ENCODE data around the gene MCC. TPM values are rescaled to one million over a fixed set of nuclear protein-coding genes. Genes with fewer than 3 reads are reported as not detected.

The MCC gene
- total and polyA plus RNA-seq, 2 of the 4 experiments (the other 2 are of a cell fraction), result 5.0 to 20.6 TPM

DNA sequence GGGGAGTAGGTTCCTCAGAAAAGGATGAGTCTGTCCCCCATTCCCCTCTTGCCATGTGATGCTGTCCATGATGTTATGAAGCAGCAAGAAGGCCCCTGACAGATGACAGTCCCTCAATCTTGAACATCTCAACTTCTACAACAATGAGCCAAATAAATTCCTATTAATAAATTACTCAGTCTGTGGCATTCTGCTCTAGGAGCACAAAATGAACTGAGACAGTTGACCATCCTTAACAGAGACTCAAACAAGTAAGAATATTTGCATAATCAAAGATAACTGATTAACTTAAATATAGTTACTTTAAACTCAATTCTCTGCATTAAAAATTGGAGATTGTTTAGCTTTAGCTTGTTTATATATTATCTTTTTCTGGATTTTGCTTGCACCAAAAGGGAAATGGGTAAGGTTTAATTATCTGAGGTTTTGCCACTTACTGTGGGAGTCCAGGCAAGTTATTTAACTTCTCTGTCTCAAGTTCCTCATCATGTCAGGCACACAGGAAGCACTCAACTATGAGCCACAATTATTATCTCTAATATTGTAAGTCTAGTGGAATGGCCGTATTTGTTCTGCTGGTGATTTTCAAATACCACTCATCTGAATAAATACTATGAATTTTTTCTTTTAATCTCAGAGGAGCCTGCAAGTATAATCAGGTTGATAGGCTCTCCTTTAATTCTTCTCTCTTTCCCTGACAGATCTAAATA is 216.4 kb downstream of the MCC start:
- no peak for ATAC-seq (ENCODE audit: low read depth)
- H2BK20ac ChIP-seq (ENCODE audit: low read depth, low read length), result no peak overlapping the region
- H2BK5ac ChIP-seq (ENCODE audit: low read depth, low read length, poor library complexity, severe bottlenecking), result no peak overlapping the region
- no peak overlapping the region for H3K27ac ChIP-seq (ENCODE audit: insufficient read depth, low read length)
- no peak overlapping the region for H3K4ac ChIP-seq (ENCODE audit: low read depth, low read length)
- POLR2A ChIA-PET (ENCODE audit: unreplicated experiment), result no interaction called here
- intact Hi-C loops (cut with micrococcal nuclease), result loop anchor here (5.0 kb wide), 1 partner anchor 205 kb away; no protein-coding TSS in a partner anchor
- CTCF ChIA-PET, result no interaction called here
- H3K9ac ChIP-seq (ENCODE audit: low read depth, low read length), result no peak overlapping the region
- peak overlapping the region; percentile 65; the same call in 1 of the 2 replicates for H3K18ac ChIP-seq (ENCODE audit: low read depth, low read length)
- peak overlapping the region; percentile 40; the same call in 1 of the 3 replicates for H2BK15ac ChIP-seq (ENCODE audit: low read depth, low read length)
- H3K4me2 ChIP-seq (ENCODE audit: low read depth, low read length), result no peak overlapping the region
- H3K9me3 ChIP-seq (ENCODE audit: control insufficient read depth, insufficient read depth, low read length), result no peaks in the 10 kb centered on the region
- H4K5ac ChIP-seq (ENCODE audit: low read depth, low read length), result peak overlapping the region; percentile 72; the same call in 1 of the 2 replicates
- no peak overlapping the region for H4K91ac ChIP-seq (ENCODE audit: insufficient read depth, low read depth, low read length)
- dilution Hi-C loops (cut with HindIII; ENCODE audit: low sequenced_read_pairs, unreplicated experiment), result no loop called here
- in situ Hi-C loops (cut with MboI; ENCODE audit: low sequenced_read_pairs), result no loop called here
- H2AK9ac ChIP-seq (replicated peaks; ENCODE audit: low read depth, low read length, poor library complexity), result no peak overlapping the region
- peaks cover 16 to 52% of the 10 kb centered on the region in 2 experiments; a peak in 3 of 4 replicates for H3K79me1 ChIP-seq (ENCODE audit: low read depth in 1 of 2, low read length in 2 of 2)
- no peaks in the 10 kb centered on the region for H3K27me3 ChIP-seq (ENCODE audit: control insufficient read depth, insufficient read depth, low read length)
- no peak overlapping the region for H3K4me3 ChIP-seq (ENCODE audit: insufficient read depth, low read depth, low read length)
- WGBS, 2 experiments (ENCODE audit: extremely low coverage in 2 of 2, insufficient read length in 1 of 2), result no CpG with 5 or more reads among the region's 1 CpG
- H2AFZ ChIP-seq (replicated peaks; ENCODE audit: low read length, poor library complexity), result no peak overlapping the region
- H3K36me3 ChIP-seq (ENCODE audit: control insufficient read depth, insufficient read depth, low read length), result no peaks in the 10 kb centered on the region
- H3K23ac ChIP-seq (ENCODE audit: low read depth, low read length), result no peak overlapping the region
- H4K20me1 ChIP-seq (ENCODE audit: insufficient read depth, low read length), result peaks cover 13% of the 10 kb centered on the region
- H4K8ac ChIP-seq (ENCODE audit: low read depth in 2 of 2, low read length in 2 of 2), result no peak overlapping the region
- no peak overlapping the region for H3K14ac ChIP-seq (replicated peaks; ENCODE audit: low read depth, low read length)
- DNase-seq, result no peak
- no peak overlapping the region for H3K56ac ChIP-seq (ENCODE audit: extremely low read depth, insufficient read depth, low read length)
- peaks cover 9% of the 10 kb centered on the region for H3K4me1 ChIP-seq (ENCODE audit: control insufficient read depth, insufficient read depth, low read length)
- no peaks in the 10 kb centered on the region for H3K9me1 ChIP-seq (ENCODE audit: insufficient read depth, low read length)
- peak overlapping the region; percentile 93 for H2AK5ac ChIP-seq (ENCODE audit: low read depth, low read length)
- BruUV-seq (replicated peaks), result no TSS peak
- H2BK120ac ChIP-seq (ENCODE audit: low read depth, low read length), result 0 out of 2 replicates have a peak overlapping the region, but pooled peaks have one; percentile 17
- TF ChIP-seq MAFK (IDR thresholded peaks at IDR 0.05; ENCODE audit: low read depth, low read length) (no peak), RFX5 (IDR thresholded peaks at IDR 0.05; ENCODE audit: low read depth, low read length) (no peak), RCOR1 (IDR thresholded peaks at IDR 0.05; ENCODE audit: insufficient replicate concordance, low read length) (no peak), FOS (IDR thresholded peaks at IDR 0.05; ENCODE audit: low read depth, low read length) (no peak), SMC3 (IDR thresholded peaks at IDR 0.05; ENCODE audit: low read depth, low read length) (no peak), POLR2A (IDR thresholded peaks at IDR 0.05; ENCODE audit: low read depth, low read length) (no peak), MAZ (IDR thresholded peaks at IDR 0.05; ENCODE audit: borderline replicate concordance, low read depth, low read length) (no peak), MXI1 (IDR thresholded peaks at IDR 0.05; ENCODE audit: borderline replicate concordance, low read depth, low read length) (no peak), NFE2L2 (IDR thresholded peaks at IDR 0.05; ENCODE audit: low read depth, low read length) (no peak), RAD21 (IDR thresholded peaks at IDR 0.05; ENCODE audit: low read length) (no peak), CHD1 (IDR thresholded peaks at IDR 0.05; ENCODE audit: low read depth, low read length) (no peak), CEBPB (IDR thresholded peaks at IDR 0.05; ENCODE audit: low read depth, low read length) (no peak)
- TF ChIP-seq, protein P1, sequence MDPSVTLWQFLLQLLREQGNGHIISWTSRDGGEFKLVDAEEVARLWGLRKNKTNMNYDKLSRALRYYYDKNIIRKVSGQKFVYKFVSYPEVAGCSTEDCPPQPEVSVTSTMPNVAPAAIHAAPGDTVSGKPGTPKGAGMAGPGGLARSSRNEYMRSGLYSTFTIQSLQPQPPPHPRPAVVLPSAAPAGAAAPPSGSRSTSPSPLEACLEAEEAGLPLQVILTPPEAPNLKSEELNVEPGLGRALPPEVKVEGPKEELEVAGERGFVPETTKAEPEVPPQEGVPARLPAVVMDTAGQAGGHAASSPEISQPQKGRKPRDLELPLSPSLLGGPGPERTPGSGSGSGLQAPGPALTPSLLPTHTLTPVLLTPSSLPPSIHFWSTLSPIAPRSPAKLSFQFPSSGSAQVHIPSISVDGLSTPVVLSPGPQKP (IDR thresholded peaks at IDR 0.05; ENCODE audit: borderline replicate concordance, low read depth, low read length), result no peak
- TF ChIP-seq, protein P2, sequence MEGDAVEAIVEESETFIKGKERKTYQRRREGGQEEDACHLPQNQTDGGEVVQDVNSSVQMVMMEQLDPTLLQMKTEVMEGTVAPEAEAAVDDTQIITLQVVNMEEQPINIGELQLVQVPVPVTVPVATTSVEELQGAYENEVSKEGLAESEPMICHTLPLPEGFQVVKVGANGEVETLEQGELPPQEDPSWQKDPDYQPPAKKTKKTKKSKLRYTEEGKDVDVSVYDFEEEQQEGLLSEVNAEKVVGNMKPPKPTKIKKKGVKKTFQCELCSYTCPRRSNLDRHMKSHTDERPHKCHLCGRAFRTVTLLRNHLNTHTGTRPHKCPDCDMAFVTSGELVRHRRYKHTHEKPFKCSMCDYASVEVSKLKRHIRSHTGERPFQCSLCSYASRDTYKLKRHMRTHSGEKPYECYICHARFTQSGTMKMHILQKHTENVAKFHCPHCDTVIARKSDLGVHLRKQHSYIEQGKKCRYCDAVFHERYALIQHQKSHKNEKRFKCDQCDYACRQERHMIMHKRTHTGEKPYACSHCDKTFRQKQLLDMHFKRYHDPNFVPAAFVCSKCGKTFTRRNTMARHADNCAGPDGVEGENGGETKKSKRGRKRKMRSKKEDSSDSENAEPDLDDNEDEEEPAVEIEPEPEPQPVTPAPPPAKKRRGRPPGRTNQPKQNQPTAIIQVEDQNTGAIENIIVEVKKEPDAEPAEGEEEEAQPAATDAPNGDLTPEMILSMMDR (conservative IDR thresholded peaks at IDR 0.05; ENCODE audit: low read depth, low read length), result no peak
- TF ChIP-seq, protein P3, sequence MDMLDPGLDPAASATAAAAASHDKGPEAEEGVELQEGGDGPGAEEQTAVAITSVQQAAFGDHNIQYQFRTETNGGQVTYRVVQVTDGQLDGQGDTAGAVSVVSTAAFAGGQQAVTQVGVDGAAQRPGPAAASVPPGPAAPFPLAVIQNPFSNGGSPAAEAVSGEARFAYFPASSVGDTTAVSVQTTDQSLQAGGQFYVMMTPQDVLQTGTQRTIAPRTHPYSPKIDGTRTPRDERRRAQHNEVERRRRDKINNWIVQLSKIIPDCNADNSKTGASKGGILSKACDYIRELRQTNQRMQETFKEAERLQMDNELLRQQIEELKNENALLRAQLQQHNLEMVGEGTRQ (IDR thresholded peaks at IDR 0.05; ENCODE audit: low read depth, low read length), result no peak
